Activated CD8-positive, alpha-beta T cell treated with anti-CD3 and anti-CD28 coated beads for 36 hours (primary cell): ENCODE measurements around the gene TRABD2A. TPM values are rescaled to one million over a fixed set of nuclear protein-coding genes. Genes with fewer than 3 reads are reported as not detected.

Experiments used
- ATAC-seq: fragments of 200-7000 bp; cut with Tn5 transposase; one replicate; pipeline ENCODE4 v1.10.0; 2021; ENCODE audit warnings: mild to moderate bottlenecking, moderate library complexity
- CTCF ChIA-PET: fragments of 350-600 bp; sonication (Branson Sonifier 250); formaldehyde crosslinking; loops from one replicate; lab custom pipeline; 2021; ENCODE audit warnings: antibody characterized with exemption; lab: Charles Lee
- POLR2A ChIA-PET: fragments of 350-600 bp; sonication (Branson Sonifier 250); formaldehyde crosslinking; loops from one replicate; lab custom pipeline; 2021; ENCODE audit warnings: antibody characterized with exemption; lab: Charles Lee
- DNase-seq: peaks from one replicate; pipeline ENCODE4 v3.0.0-alpha.2; 2020
- H3K27ac Mint-ChIP-seq: one replicate; pipeline ENCODE4 v1.8.0; 2021; ENCODE audit warnings: mild to moderate bottlenecking, mixed read lengths
- H3K27me3 Mint-ChIP-seq: one replicate; pipeline ENCODE4 v1.8.0; 2021; ENCODE audit warnings: mixed read lengths
- H3K36me3 Mint-ChIP-seq: one replicate; pipeline ENCODE4 v1.8.0; 2021; ENCODE audit warnings: low read depth, mixed read lengths
- H3K4me1 Mint-ChIP-seq: one replicate; pipeline ENCODE4 v1.8.0; 2021; ENCODE audit warnings: low read depth, mixed read lengths
- H3K4me3 Mint-ChIP-seq: one replicate; pipeline ENCODE4 v1.8.0; 2021; ENCODE audit warnings: mild to moderate bottlenecking, moderate library complexity, mixed read lengths
- H3K9me3 Mint-ChIP-seq: one replicate; pipeline ENCODE4 v1.8.0; 2021; ENCODE audit warnings: mixed read lengths
- intact Hi-C: fragments of 100-400 bp; cut with micrococcal nuclease; formaldehyde crosslinking; loops from one replicate; pipeline ENCODE4 v1.10.0; 2022
- total RNA-seq, 2 experiments: library from RNA; stranded (reverse); gene quantifications; one replicate each; pipeline ENCODE4 v1.2.3, GENCODE V29; 2021
- TF ChIP-seq, protein P1 (sequence below): fragments of 200-600 bp; IDR thresholded peaks from one replicate; pipeline ENCODE4 v1.8.0; 2022; ENCODE audit warnings: antibody characterized with exemption, mild to moderate bottlenecking

The TRABD2A gene
- total RNA-seq, 2 experiments from 2014 or later: 56.3 to 56.4 TPM

DNA sequence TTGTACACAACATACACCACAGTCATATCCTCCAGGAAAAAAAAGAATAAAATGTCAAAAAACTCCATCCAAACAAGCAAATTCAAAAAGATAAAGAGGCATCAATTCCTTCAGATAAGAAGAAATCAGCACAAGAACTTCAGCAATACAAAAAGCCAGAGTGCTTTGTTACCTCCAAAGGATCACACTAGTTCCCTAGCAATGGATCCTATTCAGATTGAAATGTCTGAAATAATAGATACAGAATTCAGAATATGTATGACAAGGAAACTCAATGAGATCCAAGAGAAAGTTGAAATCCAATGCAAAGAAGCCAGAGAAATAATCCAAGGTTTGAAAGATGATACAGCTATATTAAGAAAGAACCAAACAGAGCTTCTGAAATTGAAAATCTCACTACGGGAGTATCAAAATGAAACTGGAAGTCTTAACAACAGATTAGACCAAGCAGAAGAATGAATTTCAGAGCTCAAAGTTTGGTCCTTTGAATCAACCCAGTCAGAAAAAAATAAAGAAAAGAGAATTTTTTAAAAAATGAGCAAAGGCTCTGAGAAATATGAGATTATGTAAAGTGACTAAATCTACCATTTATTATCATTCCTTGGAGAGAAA lies 80.6 kb downstream of the TRABD2A start:
- TF ChIP-seq, protein P1, sequence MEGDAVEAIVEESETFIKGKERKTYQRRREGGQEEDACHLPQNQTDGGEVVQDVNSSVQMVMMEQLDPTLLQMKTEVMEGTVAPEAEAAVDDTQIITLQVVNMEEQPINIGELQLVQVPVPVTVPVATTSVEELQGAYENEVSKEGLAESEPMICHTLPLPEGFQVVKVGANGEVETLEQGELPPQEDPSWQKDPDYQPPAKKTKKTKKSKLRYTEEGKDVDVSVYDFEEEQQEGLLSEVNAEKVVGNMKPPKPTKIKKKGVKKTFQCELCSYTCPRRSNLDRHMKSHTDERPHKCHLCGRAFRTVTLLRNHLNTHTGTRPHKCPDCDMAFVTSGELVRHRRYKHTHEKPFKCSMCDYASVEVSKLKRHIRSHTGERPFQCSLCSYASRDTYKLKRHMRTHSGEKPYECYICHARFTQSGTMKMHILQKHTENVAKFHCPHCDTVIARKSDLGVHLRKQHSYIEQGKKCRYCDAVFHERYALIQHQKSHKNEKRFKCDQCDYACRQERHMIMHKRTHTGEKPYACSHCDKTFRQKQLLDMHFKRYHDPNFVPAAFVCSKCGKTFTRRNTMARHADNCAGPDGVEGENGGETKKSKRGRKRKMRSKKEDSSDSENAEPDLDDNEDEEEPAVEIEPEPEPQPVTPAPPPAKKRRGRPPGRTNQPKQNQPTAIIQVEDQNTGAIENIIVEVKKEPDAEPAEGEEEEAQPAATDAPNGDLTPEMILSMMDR: no peak
- no peak overlapping the region for H3K4me3 Mint-ChIP-seq
- peaks cover 15% of the 10 kb centered on the region for H3K4me1 Mint-ChIP-seq
- no peaks in the 10 kb centered on the region for H3K27me3 Mint-ChIP-seq
- CTCF ChIA-PET: no interaction called here
- DNase-seq: no peak
- H3K36me3 Mint-ChIP-seq: peaks cover 5% of the 10 kb centered on the region
- ATAC-seq: no peak
- POLR2A ChIA-PET: no interaction called here
- peaks cover 13% of the 10 kb centered on the region for H3K9me3 Mint-ChIP-seq
- intact Hi-C loops: no loop called here
- H3K27ac Mint-ChIP-seq: no peak overlapping the region

DNA sequence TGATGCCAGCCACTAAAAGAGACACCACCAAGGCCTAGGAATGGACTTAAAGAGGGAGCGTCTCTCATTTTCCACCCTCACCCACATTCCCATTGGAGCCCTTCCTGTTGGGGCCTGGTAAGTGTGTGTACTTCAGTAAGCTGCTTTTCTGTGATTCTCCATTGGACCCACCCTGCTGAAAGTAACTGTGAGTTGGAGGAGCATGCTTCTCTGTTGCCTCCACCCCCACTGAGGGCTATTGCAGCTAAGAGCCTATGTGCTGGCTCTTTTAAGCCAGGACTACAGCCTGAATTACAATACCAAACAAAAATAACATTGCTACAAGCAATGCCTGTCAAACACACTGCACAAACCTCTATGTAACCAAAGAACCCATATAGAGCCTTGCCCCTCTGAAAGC lies 81.1 kb downstream of the TRABD2A start:
- POLR2A ChIA-PET: no interaction called here
- H3K4me3 Mint-ChIP-seq: no peak overlapping the region
- H3K27me3 Mint-ChIP-seq: no peaks in the 10 kb centered on the region
- H3K27ac Mint-ChIP-seq: no peak overlapping the region
- ATAC-seq (no peak), DNase-seq (no peak)
- peaks cover 5% of the 10 kb centered on the region for H3K36me3 Mint-ChIP-seq
- peaks cover 15% of the 10 kb centered on the region for H3K4me1 Mint-ChIP-seq
- H3K9me3 Mint-ChIP-seq: peaks cover 13% of the 10 kb centered on the region
- intact Hi-C loops: no loop called here
- CTCF ChIA-PET: no interaction called here
- TF ChIP-seq, protein P1: no peak

DNA sequence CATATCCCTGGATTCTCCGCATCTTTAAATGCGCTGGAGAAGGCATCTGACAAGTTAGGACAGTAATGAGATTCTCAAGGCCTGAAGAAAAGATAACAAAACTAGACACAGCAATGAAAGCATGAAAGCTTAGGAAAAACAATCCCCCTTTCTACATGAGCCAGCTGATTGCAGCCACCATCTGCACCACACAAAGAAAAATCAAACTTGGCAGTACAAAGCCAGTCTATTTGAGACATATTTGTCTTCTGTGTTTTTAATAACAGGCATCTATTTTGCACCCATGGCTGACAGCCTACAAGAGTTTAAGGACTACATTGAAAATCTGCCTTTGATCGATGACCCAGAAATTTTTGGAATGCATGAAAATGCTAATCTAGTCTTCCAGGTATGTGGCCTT lies 83.6 kb downstream of the TRABD2A start:
- peaks cover 21% of the 10 kb centered on the region for H3K4me1 Mint-ChIP-seq
- TF ChIP-seq, protein P1: no peak
- ATAC-seq (no peak), DNase-seq (no peak)
- no peak overlapping the region for H3K4me3 Mint-ChIP-seq
- H3K27ac Mint-ChIP-seq: no peak overlapping the region
- no peaks in the 10 kb centered on the region for H3K27me3 Mint-ChIP-seq
- ChIA-PET CTCF (interaction anchor here (1.3 kb wide), 1 partner anchor 56 kb away, joined by 4 read pairs; no protein-coding TSS in a partner anchor), POLR2A (interaction anchor here (1.5 kb wide), 1 partner anchor 16 kb away, joined by 4 read pairs; no protein-coding TSS in a partner anchor)
- peaks cover 13% of the 10 kb centered on the region for H3K9me3 Mint-ChIP-seq
- peaks cover 6% of the 10 kb centered on the region for H3K36me3 Mint-ChIP-seq
- intact Hi-C loops: no loop called here

DNA sequence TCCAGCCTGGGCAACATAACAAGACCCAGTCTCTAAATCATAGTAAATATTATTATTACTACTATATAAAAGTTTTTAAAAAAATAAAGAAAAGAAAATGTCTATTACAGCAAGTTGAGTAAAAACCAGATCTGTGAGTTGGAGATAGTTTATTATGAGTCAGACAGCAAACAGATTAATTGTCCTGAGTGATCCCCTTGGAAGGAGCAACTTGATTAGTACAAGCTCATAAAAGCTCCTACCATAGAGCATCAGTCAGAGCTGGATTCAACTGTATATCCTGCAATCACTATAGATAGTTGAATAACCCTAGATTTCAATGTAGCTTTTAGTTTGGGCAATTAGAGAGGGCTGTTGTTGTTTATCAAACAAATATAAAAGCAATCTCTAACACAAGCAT lies 84.1 kb downstream of the TRABD2A start:
- ATAC-seq: no peak
- DNase-seq: no peak
- Mint-ChIP-seq H3K4me3 (no peak overlapping the region), H3K36me3 (peaks cover 1% of the 10 kb centered on the region), H3K27me3 (no peaks in the 10 kb centered on the region), H3K9me3 (peaks cover 8% of the 10 kb centered on the region), H3K4me1 (peaks cover 21% of the 10 kb centered on the region), H3K27ac (no peak overlapping the region)
- ChIA-PET CTCF (interaction anchor here (1.3 kb wide), 1 partner anchor 56 kb away, joined by 4 read pairs; no protein-coding TSS in a partner anchor), POLR2A (interaction anchor here (1.5 kb wide), 1 partner anchor 16 kb away, joined by 4 read pairs; no protein-coding TSS in a partner anchor)
- intact Hi-C loops: no loop called here
- TF ChIP-seq, protein P1: no peak

DNA sequence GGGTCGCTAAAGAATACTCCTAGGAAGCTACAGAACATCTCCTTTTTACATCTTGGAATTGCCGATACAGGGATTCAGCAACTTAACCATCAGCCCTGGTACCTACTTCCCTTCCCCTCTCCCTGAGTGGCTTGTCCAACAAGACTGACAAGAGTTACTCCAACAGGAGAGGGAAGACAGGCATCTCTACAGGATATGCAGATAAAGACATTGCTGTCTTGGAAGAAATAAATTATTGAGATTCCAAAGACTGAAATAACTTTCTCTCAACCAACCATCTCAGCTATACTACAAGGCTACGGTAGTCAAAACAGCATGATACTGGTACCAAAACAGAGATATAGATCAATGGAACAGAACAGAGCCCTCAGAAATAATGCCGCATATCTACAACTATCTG lies 87.2 kb downstream of the TRABD2A start:
- intact Hi-C loops: no loop called here
- CTCF ChIA-PET: interaction anchor here (0.7 kb wide), 1 partner anchor 71 kb away, joined by 3 read pairs; no protein-coding TSS in a partner anchor
- no peak overlapping the region for H3K27ac Mint-ChIP-seq

More for the DNA sequence above, 87.2 kb downstream of the TRABD2A start:
- peaks cover 6% of the 10 kb centered on the region for H3K9me3 Mint-ChIP-seq
- no peak for DNase-seq
- TF ChIP-seq, protein P1: no peak
- H3K36me3 Mint-ChIP-seq: peaks cover 1% of the 10 kb centered on the region
- ATAC-seq: no peak
- POLR2A ChIA-PET: interaction anchor here (1.6 kb wide), 1 partner anchor 11 kb away, joined by 9 read pairs; no protein-coding TSS in a partner anchor
- no peaks in the 10 kb centered on the region for H3K27me3 Mint-ChIP-seq
- peaks cover 9% of the 10 kb centered on the region for H3K4me1 Mint-ChIP-seq
- no peak overlapping the region for H3K4me3 Mint-ChIP-seq
